D721Med (cell line): Measurements from ENCODE around the gene WDR93.
"Not testable (repeated sequence)": the region's sequence is repeated elsewhere in the genome, so short reads cannot be mapped to it uniquely, and the experiment has no call there.

Experiments used
- DNase-seq: peaks from one replicate; pipeline ENCODE4 v3.0.0; 2011; ENCODE audit warnings: low spot score; ENCODE audit not compliant: insufficient read length
- FAIRE-seq: peaks from 2 replicates; lab custom pipeline; 2011; peaks lifted over from hg19 to GRCh38; lab: Jason Lieb, UNC
- CTCF ChIP-seq: IDR thresholded peaks from 2 replicates; pipeline ENCODE4 v1.5.1; 2012; ENCODE audit warnings: mild to moderate bottlenecking, control low read depth; ENCODE audit not compliant: insufficient read depth; ENCODE audit errors: missing control alignments

WDR93 gene

GRCh38 chr15:89675606-89676005 lies 15.0 kb upstream of the WDR93 start:
- no peak for FAIRE-seq
- no peak for TF ChIP-seq CTCF
- DNase-seq = no peak

DNA sequence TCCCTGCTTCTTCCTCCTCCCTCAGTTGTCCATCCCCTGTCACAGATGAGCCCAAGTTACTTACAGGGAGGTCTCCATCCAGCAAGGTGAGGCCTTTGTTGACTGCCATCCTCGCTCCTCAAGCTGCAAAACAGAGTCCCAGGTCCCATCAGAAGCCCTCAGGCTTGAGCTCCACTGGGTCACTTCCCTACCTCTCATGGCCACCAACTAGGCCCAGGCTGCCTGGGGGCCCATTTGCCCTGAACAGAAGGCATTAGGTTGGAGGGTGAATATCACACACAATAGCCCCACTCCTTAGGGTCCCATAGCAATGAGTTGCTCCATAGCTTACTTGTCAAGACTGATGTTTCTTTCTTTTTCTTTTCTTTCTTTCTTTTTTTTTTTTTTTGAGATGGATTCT lies 13.2 kb upstream of the WDR93 start:
- TF ChIP-seq CTCF = no peak
- DNase-seq (no peak), FAIRE-seq (no peak)

GRCh38 chr15:89679212-89679611 lies 11.4 kb upstream of the WDR93 start, which contains the start of gene PLIN1:
Gene PLIN1, minus strand, starts transcription at chr15:89679367. Its CDS starts 1,878 bp downstream, at chr15:89677489.
- FAIRE-seq = no peak

GRCh38 chr15:89680282-89680873 lies 10.2 kb upstream of the WDR93 start:
- FAIRE-seq (no peak), DNase-seq (no peak)
- TF ChIP-seq CTCF = no peak

More at GRCh38 chr15:89679212-89679611, 11.4 kb upstream of the WDR93 start, which contains the start of gene PLIN1:
- DNase-seq = no peak
- no peak for TF ChIP-seq CTCF

GRCh38 chr15:89681146-89681545 lies 9.5 kb upstream of the WDR93 start:
- TF ChIP-seq CTCF = no peak
- FAIRE-seq = no peak
- no peak for DNase-seq

DNA sequence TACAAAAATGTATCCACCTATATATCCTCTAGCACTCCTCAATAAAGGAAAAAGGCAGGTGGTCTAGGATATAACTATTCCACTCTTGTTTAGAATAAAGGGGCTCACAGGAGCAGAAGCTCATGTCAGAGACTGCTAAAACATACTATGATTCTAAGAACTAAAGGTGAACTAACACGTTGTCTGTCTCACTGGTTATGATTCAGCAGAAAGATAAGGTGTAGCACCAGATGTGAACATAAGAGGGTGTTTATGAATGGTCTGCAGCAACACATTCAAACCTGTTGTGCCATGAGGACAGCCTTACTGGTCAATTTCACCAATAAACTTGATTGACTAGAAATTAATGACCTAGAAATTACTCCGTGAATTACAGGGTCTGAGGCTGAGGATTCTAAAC lies 4.6 kb upstream of the WDR93 start:
- DNase-seq (no peak), FAIRE-seq (no peak)
- no peak for TF ChIP-seq CTCF

DNA sequence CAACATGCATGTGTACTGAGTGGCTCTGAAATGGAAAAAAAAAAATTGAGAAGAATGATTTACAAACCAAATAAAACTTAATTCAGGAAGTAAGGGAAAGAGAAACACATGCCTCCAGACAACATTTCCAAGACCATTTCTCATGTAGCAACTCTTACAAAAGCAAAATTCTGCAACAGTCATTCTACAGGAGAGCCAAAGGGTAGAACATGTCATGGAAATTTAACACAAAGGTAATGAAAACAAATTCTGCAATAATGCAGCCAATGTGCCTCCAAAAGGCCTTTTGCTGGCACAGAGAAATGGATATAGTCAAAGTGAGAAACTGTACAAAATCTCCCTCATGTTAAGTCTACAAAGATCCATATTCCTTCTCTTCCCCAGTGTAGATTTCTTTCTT lies 4.1 kb upstream of the WDR93 start:
- no peak for TF ChIP-seq CTCF
- FAIRE-seq (no peak), DNase-seq (no peak)

- not testable (repeated sequence) for DNase-seq, FAIRE-seq
Observed at GRCh38 chr15:89689930-89690275, 708 bp upstream of the WDR93 start.
